GM21360 (cell line): ENCODE measurements around the gene LMAN2.
"Not testable (repeated sequence)": the region's sequence is repeated elsewhere in the genome, so short reads cannot be mapped to it uniquely, and the experiment has no call there.

Experiments
- ATAC-seq: cut with Tn5 transposase; IDR thresholded peaks from one replicate; pipeline ENCODE4 v1.9.1; 2021; ENCODE audit warnings: mild to moderate bottlenecking, moderate library complexity; ENCODE audit not compliant: unreplicated experiment

LMAN2 gene

DNA sequence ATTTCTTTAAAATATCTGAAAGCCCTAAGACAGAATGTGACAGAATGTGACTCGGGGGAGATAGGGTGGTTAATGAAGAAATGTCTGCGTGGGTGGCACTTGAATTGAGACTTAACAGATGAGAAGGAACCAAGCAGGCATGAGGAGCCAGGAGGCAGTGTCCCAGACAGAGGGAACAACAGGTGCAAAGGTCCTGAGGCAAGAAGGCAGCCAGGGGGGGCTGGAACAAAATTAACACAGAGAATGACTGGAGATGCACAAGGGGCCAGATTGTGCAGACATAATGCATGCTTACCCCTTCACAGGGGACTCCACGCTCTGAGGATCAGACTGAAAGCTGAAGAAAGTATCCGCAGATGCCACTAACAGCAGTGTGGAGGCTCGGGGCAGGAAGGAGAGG is 1.7 kb downstream of the LMAN2 start:
- no peak for ATAC-seq

DNA sequence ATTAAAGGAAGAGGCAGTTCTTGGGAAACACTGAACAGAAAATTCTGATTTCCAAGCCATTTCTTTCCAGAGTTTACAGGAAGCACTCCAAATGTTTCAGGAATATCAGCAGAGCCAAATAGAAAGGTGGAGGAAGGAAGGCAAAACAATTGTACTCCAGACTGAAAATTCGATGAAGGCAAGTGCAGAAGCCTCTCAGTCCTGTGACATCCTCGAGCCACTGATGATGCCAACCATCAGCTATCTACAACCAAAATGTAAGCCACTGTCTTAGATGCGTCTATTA is 2.2 kb downstream of the LMAN2 start:
- ATAC-seq = no peak

DNA sequence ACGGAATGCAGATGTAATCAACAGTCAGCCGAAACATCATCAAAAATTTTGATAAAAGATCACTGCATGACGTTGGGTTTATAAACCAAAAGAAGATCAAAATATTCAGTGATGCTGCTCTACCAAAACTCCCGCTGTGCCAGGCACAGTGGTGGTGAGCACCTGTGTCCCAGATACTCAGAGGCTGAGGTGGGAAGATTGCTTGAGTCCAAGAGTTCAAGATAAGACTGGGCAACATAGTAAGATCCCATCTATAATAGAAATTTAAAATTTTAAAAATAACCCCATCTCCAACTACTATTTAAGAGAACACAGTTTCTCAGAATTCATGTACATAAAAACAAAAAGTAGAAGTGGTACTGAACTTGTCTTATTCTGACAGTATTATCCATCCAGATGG is 3.8 kb downstream of the LMAN2 start:
- ATAC-seq = no peak

DNA sequence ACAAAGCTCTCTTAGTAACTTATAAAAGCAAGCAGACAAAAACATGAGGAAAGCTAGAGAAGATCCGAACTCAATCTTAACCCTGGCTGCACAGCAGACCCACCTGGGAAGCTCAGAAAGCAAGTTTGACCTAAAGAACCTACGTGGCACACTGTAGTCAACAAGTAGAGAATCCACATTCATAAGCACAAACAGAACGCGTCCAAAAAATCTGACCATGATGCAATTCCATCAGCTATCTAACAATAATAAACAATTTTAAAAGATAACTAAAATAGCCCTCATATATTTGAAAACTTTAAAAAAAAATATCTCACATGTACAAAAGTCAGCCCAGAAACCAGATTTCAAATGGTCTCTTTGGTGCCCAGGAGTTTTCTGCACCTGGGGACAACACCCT is 4.6 kb downstream of the LMAN2 start:
- no peak for ATAC-seq

DNA sequence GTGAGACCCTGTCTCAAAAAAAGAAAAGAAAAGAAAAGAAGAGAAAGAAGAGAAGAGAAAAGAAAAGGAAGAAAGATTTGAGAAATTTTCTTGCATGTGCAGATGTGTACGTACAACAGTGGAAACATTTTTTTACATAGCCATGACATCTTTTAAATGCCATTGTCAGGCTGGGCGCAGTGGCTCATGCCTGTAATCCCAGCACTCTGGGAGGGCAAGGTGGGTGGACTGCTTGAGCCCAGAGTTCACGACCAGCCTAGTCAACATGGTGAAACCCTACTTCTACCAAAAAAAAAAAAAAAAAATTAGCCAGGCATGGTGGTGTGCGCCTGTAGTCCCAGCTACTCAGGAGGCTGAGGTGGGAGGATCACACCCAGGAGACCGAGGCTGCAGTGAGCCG is 6.6 kb downstream of the LMAN2 start:
- no peak for ATAC-seq

DNA sequence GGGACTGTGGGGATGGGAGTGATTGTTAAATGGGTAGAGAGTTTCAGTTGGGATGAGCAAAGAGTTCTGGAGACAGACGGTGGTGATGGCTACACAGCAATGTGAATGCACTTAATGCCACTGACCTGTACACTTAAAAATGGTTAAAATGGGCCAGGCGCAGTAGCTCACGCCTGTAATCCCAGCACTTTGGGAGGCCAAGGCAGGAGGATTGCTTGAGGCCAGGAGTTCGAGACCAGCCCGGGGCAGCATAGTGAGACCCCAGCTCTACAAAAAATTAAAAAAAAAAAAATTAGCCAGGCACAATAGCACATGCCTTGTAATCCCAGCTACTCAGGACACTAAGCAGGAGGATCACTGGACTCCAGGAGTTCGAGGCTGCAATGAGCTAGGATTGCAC is 7.7 kb downstream of the LMAN2 start:
- no peak for ATAC-seq

DNA sequence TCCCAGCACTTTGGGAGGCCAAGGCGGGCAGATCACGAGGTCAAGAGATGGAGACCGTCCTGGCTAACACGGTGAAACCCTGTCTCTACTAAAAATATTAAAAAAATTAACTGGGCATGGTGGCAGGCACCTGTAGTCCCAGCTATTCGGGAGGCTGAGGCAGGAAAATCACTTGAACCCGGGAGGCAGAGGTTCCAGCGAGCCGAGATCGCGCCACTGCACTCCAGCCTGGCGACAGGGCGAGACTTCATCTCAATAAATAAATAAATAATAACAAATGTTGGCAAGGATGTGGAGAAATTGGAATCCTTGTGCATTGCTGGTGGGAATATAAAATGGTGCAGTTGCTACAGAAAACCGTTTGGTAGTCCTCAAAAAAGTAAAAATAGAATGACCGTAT is 8.5 kb downstream of the LMAN2 start:
- ATAC-seq = not testable (repeated sequence)

DNA sequence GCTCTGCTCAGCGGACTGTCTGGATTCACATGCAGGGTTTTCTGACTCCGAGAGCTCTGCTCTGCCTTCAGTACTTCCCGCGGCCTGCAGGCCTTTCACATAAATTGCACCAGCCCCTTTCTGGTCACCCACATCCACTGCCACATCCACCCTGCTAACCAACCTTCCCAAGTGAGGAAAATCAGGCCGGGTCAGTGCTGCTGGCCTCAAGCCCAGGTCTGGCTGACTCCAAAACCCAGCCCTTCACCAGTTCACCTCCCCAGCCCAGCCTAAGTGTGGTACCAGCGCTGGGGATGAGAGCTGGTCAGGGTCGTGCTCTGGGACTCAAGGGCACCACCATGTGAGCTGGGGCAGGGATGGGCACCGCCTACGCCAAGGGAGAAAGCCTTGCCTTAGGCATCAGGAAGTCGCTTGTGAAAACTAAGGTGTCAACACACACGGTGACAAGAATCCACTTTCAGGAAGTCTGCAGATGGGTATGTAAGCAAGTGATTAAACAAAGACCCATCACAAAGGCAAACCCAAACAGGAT is 12.3 kb downstream of the LMAN2 start:
- no peak for ATAC-seq

DNA sequence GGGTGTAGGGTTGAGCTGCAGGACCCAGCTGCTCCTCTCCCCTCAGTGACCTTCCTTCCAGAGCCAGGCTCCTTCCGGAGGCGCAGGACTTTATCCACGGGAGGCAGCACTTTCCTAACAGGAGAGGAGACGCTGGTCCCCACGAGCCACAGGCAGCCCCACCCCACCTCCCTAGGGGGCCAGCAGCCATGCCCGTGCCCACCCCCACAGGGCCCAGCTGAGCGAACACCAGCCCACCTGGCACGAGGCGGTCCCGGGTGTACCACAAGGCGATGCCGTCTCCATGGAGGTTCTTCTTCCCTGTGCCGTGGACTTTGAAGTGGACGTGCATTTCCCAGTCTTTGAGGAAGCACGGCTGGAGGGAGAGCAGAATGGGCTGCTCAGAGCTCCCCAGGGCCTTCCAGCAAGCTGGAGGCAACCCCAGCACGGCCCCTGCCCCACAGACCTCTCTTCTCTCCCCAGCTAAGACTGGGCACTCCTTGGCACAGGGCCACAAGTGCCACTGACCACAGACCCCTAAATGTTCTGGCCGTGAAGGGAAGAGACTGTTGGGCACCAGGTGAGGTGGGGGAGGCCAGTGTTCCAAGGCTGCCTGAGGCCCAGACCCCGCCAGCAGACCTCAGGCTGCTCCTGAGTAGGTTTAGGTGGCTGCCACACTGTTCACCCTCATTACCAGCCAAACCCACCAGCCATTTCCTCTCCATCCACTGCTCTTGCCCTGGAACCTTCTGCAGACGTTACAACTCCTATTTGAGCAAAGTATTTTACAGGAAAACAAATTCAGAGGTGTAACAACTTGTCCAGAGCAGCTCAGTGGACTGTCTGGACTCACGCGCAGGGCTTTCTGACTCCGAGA is 13.0 kb downstream of the LMAN2 start:
- no peak for ATAC-seq

DNA sequence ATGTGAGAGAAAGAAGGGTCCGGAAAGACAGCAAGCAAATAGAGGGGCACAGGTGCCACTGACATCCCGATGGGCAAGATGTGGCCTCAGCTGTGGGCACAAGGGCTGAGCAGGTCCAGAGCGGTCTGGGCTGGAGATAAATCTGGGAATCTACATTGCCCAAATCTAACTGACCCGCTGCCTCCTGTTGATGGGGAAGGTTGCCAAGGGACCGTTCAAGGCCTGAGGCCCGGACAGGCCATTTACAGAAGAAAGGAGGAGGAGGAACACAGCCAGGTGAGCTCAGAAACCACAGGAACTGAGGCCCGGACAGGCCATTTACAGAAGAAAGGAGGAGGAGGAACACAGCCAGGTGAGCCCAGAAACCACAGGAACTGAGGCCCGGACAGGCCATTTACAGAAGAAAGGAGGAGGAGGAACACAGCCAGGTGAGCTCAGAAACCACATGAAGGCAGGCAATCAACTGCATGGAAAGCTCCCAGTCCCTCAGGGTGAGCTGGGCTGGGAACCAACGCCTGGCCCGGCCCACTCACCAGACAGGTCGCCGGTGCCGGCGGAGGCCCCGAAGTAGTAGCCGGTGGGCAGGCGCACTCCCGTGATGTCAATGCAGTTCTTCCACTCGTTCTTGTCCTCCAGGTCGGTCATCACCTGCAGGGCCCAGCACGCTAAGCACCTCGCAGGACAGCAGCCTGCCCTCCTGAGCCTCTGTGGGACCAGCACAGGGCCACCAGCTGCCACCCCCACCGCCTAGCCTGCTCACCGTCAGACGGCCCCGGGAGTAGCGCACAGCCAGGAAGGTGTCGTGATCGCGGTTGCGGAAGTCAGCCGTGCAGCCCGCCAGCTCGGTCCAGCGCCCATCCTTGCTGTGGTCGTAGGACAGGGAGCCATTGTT is 14.6 kb downstream of the LMAN2 start:
- ATAC-seq = no peak

DNA sequence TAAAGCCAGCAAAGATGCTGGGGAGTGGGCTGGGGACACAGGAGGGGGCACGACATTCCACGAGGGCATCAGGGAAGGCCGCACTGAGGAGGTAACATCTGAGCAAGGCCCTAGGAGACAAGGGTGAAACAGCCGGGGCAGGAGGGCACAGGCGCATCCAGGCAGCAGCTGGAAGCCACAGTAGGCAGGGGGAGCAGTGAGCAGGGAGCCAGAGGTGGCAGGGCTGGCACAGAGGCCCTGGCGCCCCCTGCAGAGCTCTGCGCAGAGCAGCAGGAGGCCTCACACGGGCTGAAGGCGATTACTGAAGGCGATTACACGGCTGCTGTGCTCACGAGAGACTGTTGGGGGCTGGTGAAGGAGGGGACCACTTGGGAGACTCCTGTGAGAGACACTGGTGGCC is 15.4 kb downstream of the LMAN2 start:
- ATAC-seq = no peak

DNA sequence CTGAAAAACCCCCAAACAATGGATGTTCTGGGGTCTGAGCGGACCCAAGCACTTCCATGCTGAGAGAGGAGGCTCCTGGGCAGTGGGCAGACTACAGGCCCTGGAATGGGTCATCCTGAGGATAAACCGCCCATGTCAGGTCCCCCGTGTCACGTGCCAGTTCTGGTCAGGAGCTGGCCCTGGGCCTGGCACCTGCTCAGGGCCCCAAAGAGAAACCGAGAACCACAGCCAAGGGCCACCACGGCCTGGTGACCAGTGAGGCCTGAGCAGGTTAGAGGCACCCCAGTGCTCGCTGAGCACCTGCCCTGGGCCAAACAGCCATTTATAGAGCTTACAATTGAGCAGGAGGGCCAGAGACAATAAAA is 15.8 kb downstream of the LMAN2 start:
- ATAC-seq = no peak

DNA sequence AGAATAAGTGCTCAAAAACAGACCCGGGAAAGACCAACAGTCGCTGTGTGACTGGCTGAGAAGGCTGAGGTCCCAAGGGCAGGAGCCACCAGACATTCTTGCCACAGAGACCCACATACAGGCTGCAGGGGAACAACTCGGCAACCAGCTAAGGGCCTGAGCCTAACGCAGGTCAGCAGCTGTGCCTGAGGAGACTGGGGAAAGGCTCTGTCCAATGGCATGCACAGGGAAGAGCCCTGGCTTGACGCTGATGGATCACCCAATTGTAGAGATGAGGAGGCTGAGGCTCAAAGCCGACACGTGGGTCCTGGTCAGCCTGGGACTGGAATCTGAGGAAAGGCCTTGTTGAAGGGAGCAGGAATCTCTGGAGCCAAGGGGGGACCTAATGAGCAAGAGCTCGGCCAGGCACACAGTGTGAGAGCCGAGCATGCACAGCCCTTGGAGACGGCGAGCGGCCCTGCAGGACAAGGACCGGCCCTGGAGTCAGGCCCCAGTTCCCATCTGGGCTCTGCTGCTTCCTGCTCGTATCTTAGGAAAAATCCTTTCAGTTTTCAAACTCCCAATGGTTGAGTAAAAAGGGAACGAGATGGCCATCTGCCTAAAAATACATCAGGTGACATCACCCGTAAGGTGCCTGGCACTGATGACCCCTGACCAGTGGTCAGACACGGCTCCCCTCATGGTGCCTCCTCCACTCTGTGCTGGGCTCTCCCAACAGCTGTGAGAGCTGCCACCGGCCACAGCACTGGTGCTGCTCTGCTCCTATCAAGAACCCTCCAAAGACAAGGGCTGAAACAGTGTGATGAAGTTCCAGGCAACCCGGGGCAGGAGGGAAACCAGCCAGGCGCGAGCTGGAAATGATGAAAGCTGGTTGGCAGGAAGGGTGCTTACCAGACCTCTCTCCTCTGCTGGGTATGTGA is 16.4 kb downstream of the LMAN2 start:
- no peak for ATAC-seq

DNA sequence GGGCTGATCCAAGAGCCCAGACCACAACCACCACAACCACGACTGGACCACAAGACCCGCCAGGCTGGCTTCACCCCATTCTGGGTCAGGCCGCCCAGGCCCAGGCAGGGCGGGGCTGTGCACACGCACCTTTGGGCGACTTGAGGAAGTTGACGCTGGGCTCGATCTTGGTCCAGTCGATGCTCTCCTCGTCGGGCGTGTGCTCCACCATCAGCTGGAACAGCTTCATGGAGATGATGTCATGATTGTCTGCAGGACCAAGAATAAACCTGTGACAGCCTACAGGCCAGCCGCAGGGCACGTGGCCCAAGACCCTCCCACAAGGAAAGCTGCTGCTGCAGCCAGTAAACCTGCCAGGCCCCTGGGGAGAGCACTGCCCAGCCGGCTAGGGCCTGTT is 17.3 kb downstream of the LMAN2 start:
- no peak for ATAC-seq

DNA sequence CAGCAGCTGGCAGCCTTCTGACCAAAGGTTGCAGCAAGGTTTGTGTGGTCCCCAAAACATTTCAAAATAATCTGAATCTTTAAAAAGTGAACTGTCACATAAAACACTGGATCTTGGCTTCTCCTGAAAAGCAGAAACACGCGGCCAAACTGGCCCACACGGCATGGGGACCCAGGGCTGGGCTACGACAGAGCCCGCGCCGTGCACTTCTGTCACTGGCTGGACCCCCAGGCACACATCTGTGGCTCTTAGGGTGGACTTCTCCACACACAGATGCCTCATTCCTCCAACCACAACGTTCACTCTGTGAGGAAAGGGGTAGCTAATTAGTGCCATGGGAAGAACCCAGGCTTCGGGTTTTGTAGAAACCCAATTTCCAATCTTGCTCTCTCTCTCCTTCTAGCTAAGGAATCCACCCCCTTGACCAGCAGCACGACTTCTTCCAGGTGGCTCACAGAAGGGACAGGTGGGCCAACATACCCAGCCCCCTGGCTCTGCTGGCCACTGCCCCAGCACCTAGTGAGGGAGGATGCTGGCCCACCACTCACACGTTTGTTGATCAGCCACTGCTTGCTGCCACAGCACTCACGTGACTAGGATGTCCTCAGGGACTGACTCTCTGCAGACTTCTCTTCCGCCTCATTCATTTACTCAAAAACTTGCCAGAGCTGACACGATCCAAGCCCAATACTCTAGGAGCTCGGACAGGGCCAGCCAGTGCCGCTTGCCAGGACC is 17.9 kb downstream of the LMAN2 start:
- ATAC-seq = no peak

DNA sequence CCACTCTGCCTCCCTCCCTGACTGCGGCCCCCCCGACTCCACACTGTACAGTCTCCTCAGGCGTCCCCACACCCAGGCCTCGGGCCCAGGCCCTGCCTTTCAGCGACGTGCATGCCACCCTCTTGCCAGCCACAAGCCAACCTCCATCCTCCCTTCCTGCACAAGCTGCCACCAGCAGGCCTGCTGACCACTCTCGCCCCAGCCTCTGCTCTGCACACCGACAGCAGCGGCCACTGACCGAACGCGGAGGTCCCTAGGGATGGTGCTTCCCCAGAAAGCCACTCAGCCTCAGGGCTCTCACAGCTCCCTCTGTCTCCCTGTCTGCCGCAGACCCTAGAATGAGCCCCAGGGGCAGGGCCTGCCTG is 18.6 kb downstream of the LMAN2 start:
- no peak for ATAC-seq

DNA sequence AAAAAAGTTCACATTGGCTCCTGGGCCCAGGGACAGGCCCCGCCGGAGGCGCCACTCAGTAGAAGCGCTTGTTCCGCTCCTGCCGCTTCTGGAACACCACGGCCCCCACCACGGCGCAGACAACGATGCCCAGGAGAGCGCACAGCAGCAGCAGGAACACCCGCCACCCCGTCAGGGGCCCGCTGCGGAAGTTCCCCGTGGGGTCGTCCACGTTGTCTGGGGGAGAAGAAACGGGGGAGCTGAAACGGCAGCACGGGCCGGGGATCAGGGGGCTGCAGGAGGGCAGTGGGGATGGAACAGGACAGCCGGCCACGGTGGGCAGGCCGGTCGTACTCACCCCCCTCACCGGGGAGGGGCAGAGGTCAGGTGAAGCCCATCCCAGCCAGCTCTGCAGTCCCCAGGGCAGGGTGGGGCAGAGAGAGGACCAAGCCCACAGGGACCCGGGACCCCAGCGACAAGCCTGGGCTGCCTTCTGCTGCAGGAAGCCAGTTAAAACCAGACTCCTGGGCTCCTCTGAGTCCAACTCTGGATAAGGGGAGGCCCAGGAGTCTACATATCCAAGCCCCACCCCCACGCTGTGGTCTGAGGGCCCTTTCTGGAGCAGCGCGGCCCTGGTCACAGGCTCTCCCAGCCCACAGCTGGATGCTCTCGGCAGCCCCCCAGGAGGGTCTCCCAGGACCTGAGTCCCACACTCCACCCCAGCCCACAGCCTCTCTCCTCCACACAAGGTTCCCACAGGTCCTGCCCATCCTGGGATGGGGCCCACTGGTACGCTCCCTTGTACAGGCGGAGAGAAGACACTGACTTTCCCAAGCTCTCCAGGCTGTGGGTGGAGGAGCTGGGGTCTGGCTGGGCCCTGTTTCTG is 19.2 kb downstream of the LMAN2 start:
- ATAC-seq = no peak

DNA sequence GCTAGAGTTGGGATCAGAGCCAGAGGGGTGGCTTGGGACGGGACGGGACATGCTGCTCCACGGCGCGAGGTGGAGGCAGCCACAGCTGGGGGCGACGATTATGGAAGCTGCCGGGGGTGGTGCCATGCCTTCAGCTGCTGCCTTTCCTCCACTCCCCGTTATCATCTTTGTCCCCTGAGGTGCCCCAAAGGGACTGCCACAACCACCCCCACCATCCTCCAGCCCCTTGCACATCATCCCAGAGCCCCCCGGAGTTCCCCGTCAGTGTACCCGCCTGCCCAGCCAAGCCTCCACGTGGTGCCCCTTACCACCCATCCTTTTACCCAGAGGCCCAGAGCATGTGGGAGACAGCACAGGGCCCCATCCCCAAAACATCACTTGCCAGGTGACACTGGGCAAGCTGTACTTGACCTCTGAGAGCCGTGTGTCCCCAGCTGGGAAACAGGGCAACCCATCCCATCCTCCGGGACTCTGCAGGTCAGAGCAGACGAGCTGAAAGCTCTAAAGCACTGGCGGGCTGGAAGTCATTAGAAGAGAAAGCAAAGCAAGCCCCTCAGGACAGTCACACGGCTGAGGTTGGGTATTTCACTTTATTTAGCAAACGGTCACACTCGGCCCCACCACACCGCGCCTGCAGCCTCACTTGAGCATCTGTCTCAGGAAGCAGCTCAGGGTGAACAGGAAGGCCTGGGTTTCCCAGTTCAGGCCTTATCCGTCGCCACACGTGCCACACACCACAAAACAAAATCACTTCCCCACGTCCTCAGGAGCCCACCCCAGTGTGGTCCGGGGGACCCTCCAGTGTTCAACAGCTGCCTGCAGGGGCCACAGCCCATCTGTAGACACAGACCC is 20.3 kb downstream of the LMAN2 start:
- ATAC-seq = no peak

DNA sequence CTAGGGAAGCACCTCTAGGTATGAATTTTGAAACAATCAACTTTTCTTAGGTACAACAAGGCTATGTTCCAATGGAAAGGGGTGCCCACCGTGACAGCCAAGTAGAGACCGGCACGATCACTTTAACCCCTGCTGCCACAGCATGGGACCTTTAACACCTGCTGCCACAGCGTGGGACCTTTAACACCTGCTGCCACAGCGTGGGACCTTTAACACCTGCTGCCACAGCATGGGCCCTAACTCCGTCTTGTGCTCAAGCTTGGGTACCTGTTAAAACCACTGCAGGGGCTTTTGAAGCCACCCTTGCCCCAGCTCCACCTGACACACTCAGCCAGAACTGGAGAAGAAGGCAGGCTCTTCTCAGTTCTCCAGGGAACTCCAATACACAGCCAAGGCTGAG is 21.6 kb downstream of the LMAN2 start:
- no peak for ATAC-seq
